PC-3 (cell line): Measurements from ENCODE around the gene MACROD1. TPM values are rescaled to one million over a fixed set of nuclear protein-coding genes. Genes with fewer than 3 reads are reported as not detected.

Experiments used
- ATAC-seq: fragments of 200-7000 bp; cut with Tn5 transposase; 2 replicates; pipeline ENCODE4 v1.9.1; 2020; ENCODE audit warnings: mild to moderate bottlenecking, moderate library complexity
- BruUV-seq: library from RNA; stranded (reverse); fragments of 400-500 nt; replicated peaks from 2 replicates; lab custom pipeline; 2021; lab: Mats Ljungman, UMichigan
- CTCF ChIA-PET: fragments of 300-600 bp; sonication (Branson Sonifier 250); formaldehyde crosslinking; loops from one replicate; lab custom pipeline; 2022; ENCODE audit warnings: antibody characterized with exemption; lab: Charles Lee
- POLR2A ChIA-PET: fragments of 300-600 bp; sonication (Branson Sonifier 250); formaldehyde crosslinking; loops from one replicate; lab custom pipeline; 2022; ENCODE audit warnings: antibody characterized with exemption; ENCODE audit not compliant: unreplicated experiment; lab: Charles Lee
- DNase-seq: peaks from one replicate; pipeline ENCODE4 v3.0.0-alpha.2; 2015
- H2AFZ ChIP-seq: fragments of 300-600 bp; sonication (generic); 2 replicates; pipeline ENCODE4 v1.6.0; 2016; ENCODE audit warnings: antibody characterized with exemption, low read length
- H3F3A ChIP-seq: fragments of 300-600 bp; sonication (generic); one replicate; pipeline ENCODE4 v1.6.0; 2017; ENCODE audit warnings: antibody characterized with exemption, low read length, control low read depth, mild to moderate bottlenecking; ENCODE audit not compliant: unreplicated experiment
- H3K27ac ChIP-seq: fragments of 300-600 bp; sonication (generic); 2 replicates; pipeline ENCODE4 v1.5.1; 2016; ENCODE audit warnings: mild to moderate bottlenecking, low read length
- H3K27me3 ChIP-seq: fragments of 300-600 bp; sonication (generic); 2 replicates; pipeline ENCODE4 v1.6.1; 2016; ENCODE audit warnings: low read length, mixed read lengths
- H3K36me3 ChIP-seq: fragments of 300-600 bp; sonication (generic); 2 replicates; pipeline ENCODE4 v1.6.1; 2016; ENCODE audit warnings: low read depth, mixed run types, low read length, mixed read lengths
- H3K4me1 ChIP-seq: fragments of 300-600 bp; sonication (generic); 2 replicates; pipeline ENCODE4 v1.5.1; 2016; ENCODE audit warnings: low read length; ENCODE audit not compliant: insufficient read depth
- H3K4me2 ChIP-seq: fragments of 300-600 bp; sonication (generic); 2 replicates; pipeline ENCODE4 v1.6.0; 2016; ENCODE audit warnings: low read length
- H3K4me3 ChIP-seq: fragments of 300-600 bp; sonication (generic); 2 replicates; pipeline ENCODE4 v1.5.1; 2016; ENCODE audit warnings: mild to moderate bottlenecking, low read length, mixed read lengths
- H3K79me2 ChIP-seq: fragments of 300-600 bp; sonication (generic); 2 replicates; pipeline ENCODE4 v1.6.1; 2017; ENCODE audit warnings: low read length, mixed read lengths
- H3K9ac ChIP-seq: fragments of 300-600 bp; sonication (generic); 2 replicates; pipeline ENCODE4 v1.6.0; 2016; ENCODE audit warnings: mild to moderate bottlenecking, low read length
- H3K9me2 ChIP-seq: fragments of 300-600 bp; sonication (generic); replicated peaks from 2 replicates; pipeline ENCODE4 v1.6.1; 2016; ENCODE audit warnings: mixed run types, low read length, mixed read lengths
- H3K9me3 ChIP-seq: fragments of 300-600 bp; sonication (generic); 2 replicates; pipeline ENCODE4 v1.6.1; 2016; ENCODE audit warnings: low read length, mixed read lengths
- H4K20me1 ChIP-seq: fragments of 300-600 bp; sonication (generic); 2 replicates; pipeline ENCODE4 v1.6.1; 2016; ENCODE audit warnings: low read length, mixed read lengths
- CTCF ChIP-seq: fragments of 300-600 bp; sonication (generic); conservative IDR thresholded peaks from 2 replicates; pipeline ENCODE4 v1.5.1; 2017; ENCODE audit warnings: antibody characterized with exemption, low read depth, mild to moderate bottlenecking, low read length
- EZH2 ChIP-seq: fragments of 300-600 bp; sonication (generic); IDR thresholded peaks from one replicate; pipeline ENCODE4 v1.6.1; 2017; ENCODE audit warnings: antibody characterized with exemption, mild to moderate bottlenecking, low read length; ENCODE audit not compliant: unreplicated experiment
- EZH2phosphoT487 ChIP-seq: fragments of 300-600 bp; sonication (generic); IDR thresholded peaks from 2 replicates; pipeline ENCODE4 v1.6.1; 2018; ENCODE audit warnings: mild to moderate bottlenecking, antibody characterized with exemption, low read length, borderline replicate concordance
- intact Hi-C: fragments of 100-400 bp; cut with micrococcal nuclease; formaldehyde crosslinking; loops from 2 replicates; pipeline ENCODE4 v1.9.0; 2023
- total RNA-seq: library from RNA; depleted of rRNA; stranded (reverse); fragments of >200 nt; gene quantifications from 2 replicates; pipeline ENCODE4 v1.2.3, GENCODE V29; 2014

The MACROD1 gene
- total RNA-seq, 1 experiment from 2014 or later = 71.4 TPM

- BruUV-seq = no TSS peak
- intact Hi-C loops = loop anchor here (5.0 to 10.0 kb wide), 2 partner anchors 53 to 380 kb away; partner anchors contain the start of gene ZFTA
- Histone ChIP-seq H3K4me3 (no peak overlapping the region), H3F3A (no peaks in the 10 kb centered on the region), H3K4me1 (no peaks in the 10 kb centered on the region), H4K20me1 (no peaks in the 10 kb centered on the region), H3K4me2 (no peak overlapping the region), H3K9me3 (no peaks in the 10 kb centered on the region), H3K27me3 (no peaks in the 10 kb centered on the region), H2AFZ (no peak overlapping the region), H3K9me2 (no peaks in the 10 kb centered on the region), H3K36me3 (no peaks in the 10 kb centered on the region), H3K9ac (no peak overlapping the region), H3K79me2 (no peaks in the 10 kb centered on the region), H3K27ac (no peak overlapping the region)
- TF ChIP-seq EZH2phosphoT487 (no peak), EZH2 (no peak), CTCF (no peak)
- ChIA-PET CTCF (no interaction called here), POLR2A (no interaction called here)
- DNase-seq (no peak), ATAC-seq (no peak)
These were observed 21.1 kb downstream of the MACROD1 start for GRCh38 chr11:64144587-64145472.

- no peaks in the 10 kb centered on the region for H3K36me3 ChIP-seq
- H3K27ac ChIP-seq = no peak overlapping the region
- no peaks in the 10 kb centered on the region for H3K79me2 ChIP-seq
- ChIA-PET POLR2A (no interaction called here), CTCF (no interaction called here)
- DNase-seq (no peak), ATAC-seq (no peak; the same call in 1 of the 2 replicates)
- H3K9me2 ChIP-seq = no peaks in the 10 kb centered on the region
- H2AFZ ChIP-seq = no peak overlapping the region
- H3K27me3 ChIP-seq = no peaks in the 10 kb centered on the region
- no peaks in the 10 kb centered on the region for H3K4me1 ChIP-seq
- H3K9me3 ChIP-seq = no peaks in the 10 kb centered on the region
- intact Hi-C loops = loop anchor here (10.0 kb wide), 1 partner anchor 376 kb away; the partner anchor contains the start of gene ZFTA
- no peak overlapping the region for H3K4me3 ChIP-seq
- no peak overlapping the region for H3K9ac ChIP-seq
- TF ChIP-seq EZH2phosphoT487 (no peak), EZH2 (no peak), CTCF (no peak)
- H4K20me1 ChIP-seq = no peaks in the 10 kb centered on the region
- H3K4me2 ChIP-seq = no peak overlapping the region
- no TSS peak for BruUV-seq
- no peaks in the 10 kb centered on the region for H3F3A ChIP-seq
These were observed 24.7 kb downstream of the MACROD1 start for GRCh38 chr11:64141081-64141783.
